Vagina (tissue), 2 donors: ENCODE measurements around the gene S100A10.
A peak's percentile ranks its signal among the peaks of the same experiment; 100 is the strongest.

ENCODE experiments used
- CTCF ChIP-seq, 3 experiments: fragments of 450-650 bp in 2 of 3; fragments of 200-600 bp in 1 of 3; sonication (generic) in 1 of 3; IDR thresholded peaks; one replicate each; pipeline ENCODE4 v1.5.1; 2017 to 2019; ENCODE audit warnings: antibody characterized with exemption in 3 of 3, mild to moderate bottlenecking in 2 of 3, moderate library complexity in 2 of 3
- POLR2A ChIP-seq, 2 donors: fragments of 450-650 bp; IDR thresholded peaks; one replicate each; pipeline ENCODE4 v1.6.1; 2017; ENCODE audit warnings: antibody characterized with exemption in 2 of 2, mild to moderate bottlenecking in 2 of 2, moderate library complexity in 2 of 2
- POLR2AphosphoS5 ChIP-seq, 2 donors: sonication (generic); formaldehyde crosslinking; IDR thresholded peaks; one replicate each; pipeline ENCODE4 v1.9.0; 2017; ENCODE audit warnings: antibody characterized with exemption in 2 of 2, mild to moderate bottlenecking in 2 of 2, low read depth in 1 of 2; ENCODE audit not compliant: insufficient read depth in 1 of 2

DNA sequence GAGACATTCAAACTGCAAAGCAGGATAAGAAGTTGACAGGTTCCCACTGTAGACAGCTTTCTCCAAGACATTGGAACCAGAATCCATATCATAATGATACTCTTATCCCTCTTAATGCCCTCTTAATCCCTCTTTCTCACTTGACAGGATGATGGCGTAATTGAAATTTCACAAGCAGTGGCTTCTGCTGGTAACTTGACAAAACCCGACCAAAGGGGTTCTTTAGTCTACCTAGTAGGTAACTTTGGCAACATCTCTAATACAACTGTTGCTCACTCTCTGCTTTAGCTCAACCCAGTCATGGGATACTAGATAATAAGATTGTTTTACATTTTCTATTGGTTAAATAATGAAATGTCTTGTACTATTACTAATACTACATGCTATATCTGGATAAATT lies 34.7 kb downstream of the S100A10 start:
- TF ChIP-seq CTCF (IDR thresholded peaks at IDR 0.05), result no peak
- TF ChIP-seq POLR2A (IDR thresholded peaks at IDR 0.05), result no peak
- TF ChIP-seq POLR2AphosphoS5 (IDR thresholded peaks at IDR 0.05; ENCODE audit: insufficient read depth in 1 of 2, low read depth in 1 of 2), result peak in 1 of 2 donors; percentile 43
